Dedifferentiated amniotic fluid mesenchymal stem cell (primary cell): ENCODE measurements around the gene VAMP5.
"Not testable (repeated sequence)": the region's sequence is repeated elsewhere in the genome, so short reads cannot be mapped to it uniquely, and the experiment has no call there.

Source experiments
- DNase-seq: peaks from one replicate; pipeline ENCODE4 v3.0.0-alpha.2; 2016; ENCODE audit errors: extremely low spot score

VAMP5 gene

DNA sequence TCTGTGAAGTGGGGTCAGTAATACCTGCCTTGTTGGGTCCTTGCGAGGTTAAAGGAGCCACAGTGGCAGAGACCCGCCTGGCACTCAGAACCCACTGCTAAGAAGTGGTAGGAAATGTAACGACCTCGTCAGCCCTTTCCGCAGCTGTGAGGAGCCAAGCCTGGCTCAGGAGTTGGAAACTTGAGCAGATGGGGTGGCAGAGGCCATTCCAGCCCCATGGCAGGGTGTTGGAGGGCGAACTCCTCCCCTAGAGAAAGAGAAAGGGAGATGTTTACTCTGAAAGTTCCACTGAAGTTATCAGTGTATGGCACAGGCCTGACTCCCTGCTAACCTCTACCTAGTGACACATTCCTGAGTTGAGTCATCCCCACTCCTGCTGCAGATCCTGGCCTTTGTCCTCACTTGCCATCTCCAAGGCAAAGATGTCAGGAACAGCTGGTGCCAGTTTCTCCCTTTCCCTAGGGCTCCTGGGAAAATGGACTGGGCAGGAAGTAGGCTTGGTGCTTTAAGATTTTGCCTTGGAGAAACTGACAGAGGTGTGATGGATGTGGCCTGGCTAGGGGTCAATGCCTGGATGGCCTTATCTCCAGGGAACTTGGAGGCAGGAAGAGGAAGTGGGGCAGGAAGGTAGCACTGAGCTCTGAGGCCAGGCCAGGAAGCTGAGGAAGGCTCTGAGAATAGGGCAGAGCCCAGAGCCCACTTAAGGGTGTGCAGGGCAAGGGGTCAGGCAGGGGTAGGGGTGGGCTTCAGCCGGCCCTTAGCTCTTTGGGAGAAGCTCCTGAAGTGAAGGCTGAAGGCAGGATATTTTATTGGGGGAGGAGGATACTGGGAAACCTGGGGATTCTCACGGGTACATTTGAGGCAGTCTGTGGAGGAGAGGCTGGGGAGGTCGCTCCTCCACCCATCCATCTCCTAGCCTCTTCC lies 888 bp downstream of the VAMP5 start:
- DNase-seq = no peak

DNA sequence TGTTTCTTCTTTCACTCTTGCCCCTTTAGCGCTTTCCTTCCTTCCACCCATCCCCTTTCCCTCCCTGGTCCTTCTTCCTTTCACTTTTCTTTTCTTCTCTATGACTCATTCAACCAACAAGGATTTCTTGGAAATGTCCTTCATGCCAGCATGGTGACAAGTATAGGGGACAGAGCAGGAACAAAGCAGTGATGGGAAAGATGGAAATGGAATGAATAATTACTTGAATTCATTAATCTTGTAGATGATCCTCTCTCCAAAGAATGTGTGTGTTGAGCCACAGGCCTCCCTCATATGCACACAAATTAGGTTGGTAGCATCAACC lies 1.5 kb downstream of the VAMP5 start:
- DNase-seq = no peak

DNA sequence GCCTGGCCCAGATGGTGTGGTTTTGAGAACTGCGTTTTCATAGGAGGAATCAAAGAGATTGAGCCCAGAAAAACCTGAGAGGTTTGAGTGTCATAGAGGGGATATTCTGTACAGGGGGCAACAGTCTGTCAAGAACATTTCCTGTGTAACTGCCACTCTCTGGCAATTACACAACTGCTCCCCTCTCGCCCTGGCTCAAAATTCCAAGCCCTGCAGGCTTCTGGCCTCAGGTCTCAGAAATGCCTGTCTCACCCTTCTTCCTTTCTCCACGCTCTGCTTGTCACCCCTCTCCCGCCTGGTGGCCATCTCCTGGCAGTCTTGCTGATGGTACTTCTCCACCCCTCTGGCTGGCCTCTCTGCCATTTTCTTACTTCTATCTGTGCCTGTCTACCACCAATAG lies 4.0 kb downstream of the VAMP5 start:
- no peak for DNase-seq

DNA sequence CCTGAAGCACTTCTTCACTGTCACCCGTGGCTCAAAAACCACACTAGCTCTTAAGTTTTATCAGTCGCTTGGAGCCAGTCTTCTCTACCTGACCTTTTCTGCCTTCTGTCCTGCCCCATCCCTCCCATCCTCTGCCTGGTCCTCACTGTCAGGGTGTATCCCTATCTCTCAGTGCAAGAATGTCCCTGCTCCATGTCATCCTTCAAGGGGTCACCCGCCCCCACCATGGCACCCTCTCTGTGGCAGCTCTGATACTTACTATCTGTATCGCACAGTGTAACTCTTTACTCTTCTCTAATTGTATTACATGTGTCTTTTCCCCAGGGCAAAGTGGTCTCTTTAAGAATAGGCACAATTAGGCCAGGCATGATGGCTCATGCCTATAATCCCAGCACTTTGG lies 4.4 kb downstream of the VAMP5 start:
- no peak for DNase-seq

DNA sequence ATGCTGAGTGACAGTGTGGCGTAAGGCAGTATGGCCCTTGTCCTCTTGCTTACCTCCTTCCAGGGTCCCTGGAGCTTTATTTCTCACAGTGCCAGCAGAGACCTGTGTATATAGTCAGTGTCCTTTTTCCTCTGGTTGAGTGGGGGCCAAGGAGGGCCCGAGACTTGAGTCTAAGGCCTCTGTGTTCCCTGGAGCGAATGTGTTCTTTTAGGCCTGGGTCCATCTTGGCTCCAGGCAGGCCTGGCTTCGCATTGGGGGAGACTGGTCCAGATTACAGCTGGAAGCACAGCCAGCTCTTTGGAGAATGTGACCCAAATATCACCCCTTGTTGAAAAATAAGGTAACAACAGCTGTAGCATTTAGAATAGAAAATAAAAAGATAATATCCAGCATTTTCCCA lies 5.0 kb downstream of the VAMP5 start:
- DNase-seq = no peak

DNA sequence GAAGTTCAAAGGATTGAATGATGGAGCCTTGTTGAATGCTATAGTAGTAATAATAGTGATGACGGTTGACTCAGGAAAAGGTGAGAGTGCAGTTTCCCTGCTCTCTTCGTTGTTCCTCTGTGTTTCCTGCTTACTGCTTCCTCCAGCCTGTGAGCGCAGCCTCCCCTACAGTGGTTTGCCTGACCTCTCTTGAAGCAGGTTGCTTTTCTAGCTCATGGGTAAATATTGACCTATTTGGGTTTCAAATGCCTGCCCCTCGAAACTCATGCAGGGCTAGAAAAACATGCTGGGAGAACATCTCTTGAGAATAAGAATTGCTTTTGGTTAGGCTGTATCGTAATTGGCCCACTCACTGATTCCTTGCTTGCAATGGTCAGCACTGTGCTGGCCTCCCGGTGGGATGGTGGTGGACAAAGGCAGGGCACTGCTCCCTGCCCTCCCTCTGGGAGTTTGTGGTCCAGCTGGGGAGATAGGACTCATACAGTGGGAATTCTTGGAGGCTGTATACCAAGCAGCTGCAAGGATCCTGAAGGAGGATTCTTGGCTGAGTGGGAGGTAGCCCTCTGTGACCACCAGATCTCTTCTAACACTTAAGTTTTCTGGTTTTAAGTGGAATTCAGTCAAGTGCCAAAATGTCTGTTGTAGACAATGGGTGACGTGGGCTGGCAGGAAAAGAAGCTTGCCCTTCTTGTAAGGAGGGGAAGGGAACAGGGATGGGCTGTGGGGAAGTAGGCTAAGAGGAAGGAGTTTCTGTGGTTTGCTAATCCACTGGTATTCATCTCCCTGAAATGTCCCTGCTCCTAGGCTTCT lies 6.0 kb downstream of the VAMP5 start:
- DNase-seq = peak; percentile 66

DNA sequence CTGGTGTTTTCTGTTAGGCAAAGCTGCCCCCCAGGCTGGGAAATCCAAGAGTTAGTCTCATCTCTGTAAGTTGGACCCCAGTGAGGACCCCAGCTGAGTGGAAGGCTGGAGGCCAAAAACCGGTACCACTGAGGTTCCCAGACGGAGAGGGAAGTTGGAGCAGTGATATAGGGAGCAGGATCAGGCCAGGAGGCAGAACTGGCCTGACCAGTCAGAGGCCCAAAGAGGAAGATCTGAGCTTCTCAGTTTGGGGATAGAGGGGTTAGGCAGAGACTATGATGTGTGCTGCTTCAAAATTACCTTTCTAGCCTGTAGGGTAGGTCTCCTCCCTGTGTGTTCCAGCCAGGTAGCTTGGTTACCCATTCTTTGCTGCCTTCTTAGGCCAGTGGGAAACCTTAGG lies 6.7 kb downstream of the VAMP5 start:
- DNase-seq = no peak

DNA sequence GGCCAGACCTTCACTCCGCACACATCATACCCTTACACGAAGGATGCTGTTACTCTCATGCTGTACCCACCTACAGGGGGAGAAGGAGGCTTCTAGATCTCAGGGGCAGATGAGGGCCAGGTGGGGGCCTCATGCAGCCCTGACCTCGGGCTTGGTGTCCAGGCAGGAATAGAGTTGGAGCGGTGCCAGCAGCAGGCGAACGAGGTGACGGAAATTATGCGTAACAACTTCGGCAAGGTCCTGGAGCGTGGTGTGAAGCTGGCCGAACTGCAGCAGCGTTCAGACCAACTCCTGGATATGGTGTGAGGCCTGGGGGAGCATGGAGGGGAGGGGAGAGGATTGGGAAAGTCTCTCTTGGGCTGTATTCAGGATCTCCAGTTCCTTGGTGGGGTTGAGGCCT lies 7.3 kb downstream of the VAMP5 start:
- no peak for DNase-seq

DNA sequence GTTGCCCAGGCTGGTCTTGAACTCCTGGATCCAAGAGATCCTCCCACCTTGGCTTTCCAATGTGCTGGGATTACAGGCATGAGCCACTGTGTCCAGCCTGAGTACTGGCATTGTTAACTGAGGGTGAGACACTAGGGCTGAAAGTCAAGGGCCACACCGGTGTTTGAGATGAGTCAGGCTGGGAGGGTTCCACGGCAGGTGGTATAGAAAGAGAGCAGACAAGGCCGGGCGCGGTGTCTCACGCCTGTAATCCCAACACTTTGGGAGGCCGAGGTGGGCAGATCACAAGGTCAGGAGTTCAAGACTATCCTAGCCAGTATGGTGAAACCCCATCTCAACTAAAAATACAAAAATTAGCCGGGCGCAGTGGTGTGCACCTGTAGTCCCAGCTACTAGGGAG lies 8.1 kb downstream of the VAMP5 start:
- DNase-seq = not testable (repeated sequence)

DNA sequence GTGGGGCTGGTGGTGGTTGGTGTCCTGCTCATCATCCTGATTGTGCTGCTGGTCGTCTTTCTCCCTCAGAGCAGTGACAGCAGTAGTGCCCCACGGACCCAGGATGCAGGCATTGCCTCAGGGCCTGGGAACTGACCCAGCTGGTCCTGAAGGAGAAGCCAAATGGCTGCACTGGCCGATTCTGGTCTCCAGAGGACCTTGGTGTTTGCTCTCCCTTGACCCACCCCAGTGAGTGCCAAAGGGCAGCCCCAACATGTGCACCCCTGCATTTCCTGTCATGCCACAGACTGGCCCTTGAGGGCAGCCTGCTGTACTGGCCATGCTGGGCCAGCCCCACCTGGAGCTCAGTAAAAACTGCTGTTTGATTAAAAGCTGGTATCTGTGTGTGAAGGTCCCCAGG lies 8.8 kb downstream of the VAMP5 start:
- DNase-seq = no peak

DNA sequence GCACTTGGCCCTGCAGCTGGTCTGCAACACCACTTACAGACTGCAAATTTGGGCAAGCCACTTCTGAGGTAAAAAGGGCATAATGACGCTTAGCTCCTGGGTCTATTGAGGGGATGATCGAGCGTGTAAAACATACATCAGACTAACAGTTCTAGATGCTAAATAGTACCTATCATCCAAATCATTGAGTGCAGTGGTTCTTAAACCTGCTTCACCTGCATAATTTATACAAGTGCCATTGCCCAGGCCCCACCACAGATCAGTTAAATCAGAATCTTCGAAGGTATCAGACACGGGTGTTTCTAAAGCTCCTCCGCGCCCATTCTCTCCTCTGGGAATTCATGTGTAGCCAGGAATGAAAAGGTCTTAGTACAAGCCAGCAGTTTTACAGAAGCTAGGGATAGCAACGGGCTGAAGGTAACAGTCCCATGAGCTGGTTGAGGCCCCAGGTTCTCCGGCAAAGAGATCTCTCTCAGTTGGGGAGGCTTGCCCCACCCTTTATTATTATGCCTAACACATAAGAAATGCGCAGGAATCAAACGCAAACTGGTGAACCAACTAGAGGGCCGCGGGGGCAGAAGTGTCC lies 10.6 kb downstream of the VAMP5 start:
- no peak for DNase-seq

DNA sequence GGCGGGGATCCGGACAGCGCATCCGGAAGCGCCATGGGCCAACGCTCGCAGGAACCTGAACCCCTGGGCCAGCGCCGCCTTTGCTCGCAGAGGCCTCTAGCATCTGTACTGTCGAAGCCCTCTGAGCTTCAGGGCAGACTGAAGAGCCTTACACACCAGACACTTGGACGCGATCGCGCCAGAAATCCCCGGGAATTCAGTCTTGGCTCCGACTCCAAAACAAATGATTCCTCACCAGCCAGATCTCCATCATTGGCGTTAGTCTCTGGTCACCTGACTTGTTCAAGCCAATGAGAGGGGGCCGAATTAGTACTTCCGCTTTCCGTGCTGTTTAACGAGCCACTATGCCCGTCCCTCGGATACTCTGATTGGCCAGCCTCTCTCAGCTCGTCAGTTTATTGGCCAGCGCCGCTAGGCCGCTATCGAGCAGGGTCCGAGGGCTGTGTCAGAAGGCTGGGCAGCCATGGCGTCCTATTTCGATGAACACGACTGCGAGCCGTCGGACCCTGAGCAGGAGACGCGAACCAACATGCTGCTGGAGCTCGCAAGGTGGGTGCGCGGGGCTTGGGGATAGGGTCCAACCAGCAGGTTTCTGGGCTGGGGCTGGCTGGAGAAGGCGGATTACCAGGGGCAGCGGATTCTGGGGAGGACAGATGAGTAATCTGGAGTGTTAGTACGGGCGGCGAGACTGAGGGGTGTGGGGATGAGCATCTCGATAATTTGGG lies 11.2 kb downstream of the VAMP5 start, which contains the start of gene RNF181:
Gene RNF181, plus strand, starts transcription at position 445 of the 725 bp plus-strand sequence. Its CDS starts 19 bp downstream, at position 464.
- DNase-seq = peak; percentile 100

DNA sequence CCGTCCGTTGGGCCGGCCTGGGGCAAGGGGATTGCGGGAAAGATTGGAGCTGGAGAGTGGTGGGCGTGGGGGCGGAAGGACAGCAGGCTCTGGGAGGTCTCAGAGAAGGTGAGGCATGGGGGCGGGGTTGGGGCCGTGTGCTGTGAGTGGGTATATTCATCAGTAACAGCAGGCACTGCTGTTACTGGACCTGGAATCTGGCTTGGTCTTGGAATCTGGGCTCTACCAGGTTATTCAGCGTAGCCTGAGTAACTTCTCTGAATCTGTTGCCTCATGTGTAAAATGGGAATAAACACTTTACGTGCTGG lies 11.7 kb downstream of the VAMP5 start:
- no peak for DNase-seq

DNA sequence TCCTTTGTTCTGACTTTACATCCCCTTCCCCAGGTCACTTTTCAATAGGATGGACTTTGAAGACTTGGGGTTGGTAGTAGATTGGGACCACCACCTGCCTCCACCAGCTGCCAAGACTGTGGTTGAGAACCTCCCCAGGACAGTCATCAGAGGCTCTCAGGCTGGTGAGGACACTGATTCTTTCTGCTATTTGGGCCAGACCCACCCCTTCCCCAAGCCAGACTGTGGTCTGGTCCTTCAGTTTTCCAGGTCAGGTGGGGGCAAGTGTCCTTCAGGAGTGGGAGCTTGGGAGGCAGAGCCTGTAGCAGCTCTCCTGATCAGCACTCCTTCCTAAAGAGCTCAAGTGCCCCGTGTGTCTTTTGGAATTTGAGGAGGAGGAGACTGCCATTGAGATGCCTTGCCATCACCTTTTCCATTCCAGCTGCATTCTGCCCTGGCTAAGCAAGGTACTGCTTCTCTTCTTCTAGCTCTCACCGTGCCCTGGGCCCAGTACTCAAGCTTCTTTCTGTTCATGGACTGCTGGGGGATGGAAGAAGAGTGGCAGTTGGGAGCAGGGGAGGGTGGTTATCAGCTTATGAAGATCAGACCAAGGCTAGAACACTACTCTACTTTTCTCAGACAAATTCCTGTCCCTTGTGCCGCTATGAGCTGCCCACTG lies 12.4 kb downstream of the VAMP5 start:
- DNase-seq = no peak

DNA sequence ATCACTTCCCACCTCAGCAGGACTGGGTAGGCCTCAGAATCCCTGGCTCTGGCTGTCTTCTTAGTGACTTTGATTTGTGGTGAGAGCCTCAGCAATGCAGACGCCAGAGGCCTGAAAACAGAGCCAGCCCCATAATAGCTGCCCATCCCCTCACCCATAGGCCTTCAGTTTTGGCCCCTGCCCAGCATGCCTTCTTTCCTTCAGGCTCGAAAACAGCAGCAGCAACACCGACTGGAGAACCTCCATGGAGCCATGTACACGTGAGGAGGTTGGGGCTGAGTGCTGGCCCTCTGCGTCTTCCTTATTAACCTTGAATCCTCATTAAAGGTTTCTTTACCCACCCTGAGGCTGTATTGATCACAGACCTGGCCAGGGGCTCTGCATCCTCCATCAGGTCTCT lies 13.0 kb downstream of the VAMP5 start:
- no peak for DNase-seq

DNA sequence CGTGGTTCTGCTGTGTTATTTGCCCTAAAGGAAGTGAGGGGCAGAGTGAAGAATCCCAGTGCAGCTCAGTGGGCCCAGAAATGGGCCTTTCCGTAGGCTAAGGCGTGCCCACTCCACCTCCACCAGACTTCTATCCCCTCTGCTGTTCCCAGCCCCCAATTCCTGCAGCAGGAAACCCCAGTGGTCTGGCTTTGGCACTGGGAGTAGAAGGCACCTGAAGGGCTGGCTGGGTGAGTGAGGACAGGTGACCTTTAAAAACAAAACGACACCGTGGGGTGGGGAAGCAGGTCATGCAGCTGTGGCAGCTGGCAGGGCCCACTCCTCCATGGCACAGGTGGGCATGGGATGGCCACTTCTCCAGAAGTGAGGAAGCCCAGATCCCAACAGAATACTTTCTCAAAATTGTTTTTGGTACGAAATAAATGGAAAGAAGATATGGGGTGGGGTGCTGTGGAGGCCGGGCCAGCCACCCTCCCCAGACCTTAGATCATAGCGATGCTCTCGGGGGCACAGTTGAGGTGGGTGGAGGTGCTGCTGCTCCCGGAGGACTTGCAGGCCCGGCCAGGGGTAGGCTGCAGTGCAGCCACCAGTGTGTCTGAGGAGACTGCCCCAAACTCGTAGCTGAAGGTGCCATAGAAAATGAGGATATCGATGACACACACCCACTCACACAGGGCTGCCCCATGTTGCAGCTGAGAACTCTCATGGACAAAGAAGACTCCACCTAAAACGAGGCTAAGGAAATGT lies 14.5 kb downstream of the VAMP5 start:
- DNase-seq = no peak

DNA sequence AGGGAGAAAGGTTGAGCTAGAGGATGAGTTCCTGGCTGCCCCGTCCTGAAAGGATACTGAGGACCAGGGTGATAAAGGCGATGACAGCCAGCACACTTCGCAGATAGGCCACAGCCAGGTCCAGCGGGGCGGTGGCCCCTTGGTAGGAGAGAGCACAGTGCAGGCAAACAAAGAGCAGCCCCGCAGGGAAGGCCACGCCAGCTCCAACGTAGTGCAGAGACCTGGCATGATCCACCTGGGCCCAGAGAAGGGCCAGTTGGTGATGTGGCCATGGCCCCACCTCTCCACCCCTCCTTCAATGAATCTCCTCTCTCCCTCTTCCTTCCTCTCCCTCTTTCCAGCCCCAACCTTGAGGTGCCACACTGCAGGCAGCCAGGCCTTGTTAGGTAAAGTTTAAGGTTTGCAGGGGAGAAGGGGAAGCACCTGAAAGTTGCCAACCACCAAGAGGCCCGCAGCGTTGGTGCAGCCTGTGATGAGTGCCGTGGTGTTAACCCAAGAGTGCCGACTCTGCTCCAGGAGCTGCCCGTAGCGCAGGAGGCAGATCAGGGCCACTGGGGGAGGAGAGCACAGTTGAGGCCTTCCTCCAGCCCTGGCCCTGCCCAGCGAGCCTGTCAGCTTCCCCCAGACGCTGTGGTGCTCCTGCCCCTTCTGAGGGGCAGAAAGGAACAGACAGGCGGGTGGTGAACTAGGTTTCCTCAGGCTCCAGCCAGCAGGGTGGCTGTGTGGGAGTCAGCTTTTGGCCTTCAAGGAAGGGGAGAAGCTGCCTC lies 15.4 kb downstream of the VAMP5 start:
- no peak for DNase-seq

DNA sequence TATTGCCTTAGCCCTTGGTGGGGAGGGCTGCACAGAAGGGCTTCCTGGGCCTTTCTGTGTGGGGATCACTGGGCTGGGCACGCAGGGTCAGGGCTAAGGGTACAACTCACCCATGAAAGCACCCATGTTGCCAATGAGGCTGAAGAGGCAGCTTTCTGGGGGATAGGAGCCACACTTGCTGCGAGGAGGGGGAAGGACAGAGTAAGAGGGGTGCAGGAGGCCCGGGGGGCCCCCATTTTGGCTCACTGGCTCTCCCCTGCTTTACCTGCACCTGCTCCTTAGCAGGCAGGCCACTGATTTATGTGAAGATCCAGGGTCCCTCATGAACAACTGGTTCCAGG lies 16.0 kb downstream of the VAMP5 start:
- DNase-seq = no peak

DNA sequence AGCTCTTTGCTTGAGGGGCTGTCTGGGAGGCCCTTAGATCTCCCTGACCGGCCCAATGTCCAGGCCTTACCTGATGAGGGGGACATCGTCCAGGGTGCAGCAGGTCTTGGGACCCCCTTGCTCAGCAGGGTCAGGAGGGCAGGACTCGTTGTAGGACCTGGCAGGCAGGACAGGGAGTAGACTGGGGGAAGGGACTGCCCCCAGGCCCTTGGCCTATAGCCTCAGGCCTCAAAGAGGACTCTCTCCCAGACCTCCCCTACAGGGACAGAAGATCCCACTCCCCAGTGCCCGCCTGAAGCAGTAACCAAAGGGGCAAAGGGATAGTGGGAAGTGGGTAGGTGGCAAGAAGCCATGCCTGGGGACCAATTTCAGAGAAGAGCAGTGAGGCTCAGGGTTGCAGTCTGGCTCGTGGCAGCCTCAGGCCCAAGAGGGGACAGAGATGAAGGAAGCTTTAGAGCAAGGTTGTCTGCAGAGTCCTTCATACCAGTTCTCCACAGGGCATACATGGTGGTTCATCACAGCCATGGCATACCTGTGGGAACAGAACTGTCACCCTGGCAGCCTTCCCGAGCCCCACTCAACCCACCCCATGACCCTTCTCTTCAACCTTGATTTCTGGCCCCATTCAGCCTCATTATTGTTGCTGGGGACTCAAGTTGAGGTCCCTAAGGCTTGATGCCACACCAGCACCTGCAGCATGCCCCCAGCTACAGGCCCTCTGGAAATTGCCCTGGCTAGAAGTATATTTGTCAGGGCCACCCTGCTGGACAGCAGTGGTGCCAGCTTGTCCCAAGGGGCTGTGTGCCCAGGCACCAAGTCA lies 16.9 kb downstream of the VAMP5 start:
- DNase-seq = no peak
